K562 (cell line): ENCODE results near the gene ARHGEF12. TPM values are rescaled to one million over a fixed set of nuclear protein-coding genes. Genes with fewer than 3 reads are reported as not detected.

Experiments
- ATAC-seq: fragments of 200-7000 bp; cut with Tn5 transposase; 3 replicates; pipeline ENCODE4 v1.9.1; 2020; ENCODE audit warnings: moderate library complexity
- BruUV-seq: library from RNA; stranded (reverse); fragments of 400-500 nt; replicated peaks from 2 replicates; lab custom pipeline; 2021; lab: Mats Ljungman, UMichigan
- CTCF ChIA-PET: fragments of 300-600 bp; formaldehyde crosslinking; extraction: SDS; loops from one replicate; lab custom pipeline; 2021; ENCODE audit warnings: low intra/inter-chr PET ratio; lab: Yijun Ruan, JAX
- POLR2A ChIA-PET: fragments of 300-600, 350-650 bp; sonication (Branson Sonifier 250); formaldehyde crosslinking; extraction: SDS; loops from one replicate; lab custom pipeline; 2021; ENCODE audit warnings: antibody characterized with exemption, inconsistent platforms; lab: Yijun Ruan, JAX
- DNase-seq, 4 experiments: peaks; one replicate each; pipeline versions ENCODE4 v3.0.0 to v3.0.0-alpha.2; 2011 to 2018; ENCODE audit warnings: low spot score in 3 of 4, mixed read lengths in 3 of 4; ENCODE audit errors: extremely low read depth in 1 of 4
- FAIRE-seq: peaks from 2 replicates; lab custom pipeline; 2011; peaks lifted over from hg19 to GRCh38; lab: Jason Lieb, UNC
- H2AFZ ChIP-seq: 2 replicates; pipeline ENCODE4 v1.6.0; 2011; ENCODE audit warnings: low read depth, low read length, control low read depth, inconsistent platforms
- H3K27ac ChIP-seq: fragments of 200-600 bp; 3 replicates; pipeline ENCODE4 v1.8.0; 2011; ENCODE audit warnings: low read depth, mild to moderate bottlenecking, control low read depth, inconsistent platforms, low read length, moderate library complexity, mixed read lengths; ENCODE audit errors: extremely low read depth
- H3K27me3 ChIP-seq, 2 experiments: fragments of 300-600 bp in 1 of 2; 2 replicates in 1 of 2; 3 replicates in 1 of 2; pipeline versions ENCODE4 v1.6.0 to v1.8.0; 2011; ENCODE audit warnings: inconsistent platforms in 2 of 2, low read length in 2 of 2, mild to moderate bottlenecking in 1 of 2, mixed read lengths in 1 of 2, moderate library complexity in 1 of 2; ENCODE audit not compliant: control insufficient read depth in 2 of 2, insufficient read depth in 2 of 2
- H3K36me3 ChIP-seq: fragments of 300-600 bp; 3 replicates; pipeline ENCODE4 v1.8.0; 2011; ENCODE audit warnings: mild to moderate bottlenecking, low read length, inconsistent platforms; ENCODE audit not compliant: control insufficient read depth, insufficient read depth
- H3K4me1 ChIP-seq, 2 experiments: fragments of 200-600 bp in 1 of 2; replicated peaks in 1 of 2; 2 replicates in 1 of 2; 3 replicates in 1 of 2; pipeline versions ENCODE4 v1.5.1 to v1.8.0; 2011; ENCODE audit warnings: inconsistent platforms in 2 of 2, low read length in 2 of 2, mild to moderate bottlenecking in 1 of 2, mixed read lengths in 1 of 2, moderate library complexity in 1 of 2; ENCODE audit not compliant: control insufficient read depth in 2 of 2, insufficient read depth in 2 of 2
- H3K4me2 ChIP-seq: 2 replicates; pipeline ENCODE4 v1.6.1; 2011; ENCODE audit warnings: low read length, control low read depth, inconsistent platforms, mixed read lengths; ENCODE audit not compliant: insufficient read depth
- H3K4me3 ChIP-seq: fragments of 200-600 bp; sonication (generic), shearing (Covaris generic); 2 replicates; pipeline ENCODE4 v1.5.1; 2016; ENCODE audit warnings: control low read depth, inconsistent platforms
- H3K79me2 ChIP-seq: fragments of 200-600 bp; 3 replicates; pipeline ENCODE4 v1.8.0; 2011; ENCODE audit warnings: low read length, inconsistent platforms; ENCODE audit not compliant: control insufficient read depth, insufficient read depth
- H3K9ac ChIP-seq, 2 experiments: 2 replicates each; pipeline versions ENCODE4 v1.6.0 to v1.6.1; 2011; ENCODE audit warnings: low read depth in 2 of 2, low read length in 2 of 2, control low read depth in 1 of 2, inconsistent platforms in 1 of 2, mild to moderate bottlenecking in 1 of 2, mixed read lengths in 1 of 2; ENCODE audit not compliant: insufficient read depth in 1 of 2
- H3K9me1 ChIP-seq: one replicate; pipeline ENCODE4 v1.6.0; 2011; ENCODE audit warnings: inconsistent platforms, mild to moderate bottlenecking, low read length, moderate library complexity; ENCODE audit not compliant: control insufficient read depth, insufficient read depth
- H3K9me3 ChIP-seq: replicated peaks from 2 replicates; pipeline ENCODE4 v1.5.1; 2011; ENCODE audit warnings: low read depth, low read length, inconsistent platforms; ENCODE audit not compliant: control insufficient read depth, insufficient read depth
- H4K20me1 ChIP-seq: replicated peaks from 2 replicates; pipeline ENCODE4 v1.6.1; 2011; ENCODE audit warnings: low read length, inconsistent platforms, mixed read lengths; ENCODE audit not compliant: control insufficient read depth, insufficient read depth
- ARID4B ChIP-seq: sonication (generic); formaldehyde crosslinking; IDR thresholded peaks from 2 replicates; pipeline ENCODE4 v1.8.0; 2022; ENCODE audit warnings: mild to moderate bottlenecking, missing genetic modification reagents
- BRF1 ChIP-seq: IDR thresholded peaks from 3 replicates; pipeline ENCODE4 v1.6.1; 2011; ENCODE audit warnings: borderline replicate concordance, mild to moderate bottlenecking; ENCODE audit not compliant: insufficient read length; ENCODE audit errors: extremely low read depth
- FOXO4 ChIP-seq: fragments of 450-650 bp; formaldehyde crosslinking; IDR thresholded peaks from 2 replicates; pipeline ENCODE4 v1.4.0; 2020; ENCODE audit warnings: mild to moderate bottlenecking, moderate library complexity
- KHSRP ChIP-seq: fragments of 450-650 bp; IDR thresholded peaks from 2 replicates; pipeline ENCODE4 v1.6.1; 2017
- NUFIP1 ChIP-seq: fragments of 450-650 bp; IDR thresholded peaks from 2 replicates; pipeline ENCODE4 v1.6.1; 2018; ENCODE audit not compliant: partially characterized antibody
- POLR2AphosphoS2 ChIP-seq: IDR thresholded peaks from 2 replicates; pipeline ENCODE4 v1.6.1; 2012; ENCODE audit warnings: low read length, improper control_type of control experiment
- PREB ChIP-seq: sonication (generic); formaldehyde crosslinking; IDR thresholded peaks from 2 replicates; pipeline ENCODE4 v1.8.1; 2023; ENCODE audit warnings: mild to moderate bottlenecking, missing genetic modification reagents
- SIRT6 ChIP-seq: IDR thresholded peaks from one replicate; pipeline ENCODE4 v1.6.1; 2012; ENCODE audit warnings: low read depth, mild to moderate bottlenecking, control low read depth, inconsistent platforms, low read length, moderate library complexity
- TAF7 ChIP-seq: fragments of 450-650 bp; IDR thresholded peaks from 2 replicates; pipeline ENCODE4 v1.6.1; 2016; ENCODE audit warnings: missing genetic modification characterization, missing compliant biosample characterization
- TBL1XR1 ChIP-seq, 2 experiments: IDR thresholded peaks; 2 replicates each; pipeline ENCODE4 v1.6.1; 2012; ENCODE audit warnings: improper control_type of control experiment in 2 of 2, low read length in 2 of 2, mild to moderate bottlenecking in 1 of 2
- ZBED1 ChIP-seq: IDR thresholded peaks from 2 replicates; pipeline ENCODE4 v1.6.1; 2014
- WGBS: fragments of 100-300 bp; shearing (Covaris generic); methylation state at CpG from one replicate; pipeline ENCODE4 v1.1.6; 2016; ENCODE audit warnings: low coverage, mixed read lengths; ENCODE audit not compliant: insufficient coverage; ENCODE audit errors: missing lambda C conversion rate; 5-methylcytosine and 5-hydroxymethylcytosine counted together
- in situ Hi-C: fragments of 300-500 bp; cut with MboI; formaldehyde crosslinking; loops from 4 replicates; pipeline ENCODE4 v1.15.0; 2018; ENCODE audit warnings: inconsistent platforms, mixed read lengths
- intact Hi-C: fragments of 100-400 bp; cut with micrococcal nuclease; formaldehyde crosslinking; loops from 2 replicates; pipeline ENCODE4 v1.14.2; 2022
- polyA plus RNA-seq, 8 experiments: library from polyadenylated mRNA; depleted of rRNA in 4 of 8; stranded (reverse) in 5 of 8; unstranded in 3 of 8; fragments of >200 nt; fragmentation: Nextera tagmentation in 2 of 8; fragmentation: Illumina TruSeq in 1 of 8; extraction: Ambion mirVana in 2 of 8; extraction: Trizol in 1 of 8; gene quantifications; 2 replicates each; pipeline versions ENCODE4 v1.2.1 to v1.2.3, GENCODE V29; 2011 to 2014; ENCODE audit warnings: inconsistent platforms in 1 of 8, missing spikeins in 1 of 8
- total RNA-seq, 7 experiments: library from RNA; depleted of rRNA in 6 of 7; stranded (reverse); fragments of >200 nt in 6 of 7; fragmentation: Illumina TruSeq in 2 of 7; extraction: Trizol in 2 of 7; gene quantifications; 2 replicates each; pipeline versions ENCODE4 v1.2.1 to v1.2.3, GENCODE V29; 2011 to 2021; ENCODE audit warnings: low replicate concordance in 1 of 7

ARHGEF12 gene
- total and polyA plus RNA-seq, 9 of the 15 experiments (the other 6 are each of a cell fraction or from before 2014, with no cell fraction given): 3.5 to 51.7 (median 29.5) TPM

- POLR2A ChIA-PET: no interaction called here
- Histone ChIP-seq H3K9me1 (no peaks in the 10 kb centered on the region), H3K36me3 (peaks cover 38% of the 10 kb centered on the region), H3K27me3 (no peaks in the 10 kb centered on the region), H3K4me3 (no peak overlapping the region), H3K9me3 (no peaks in the 10 kb centered on the region), H3K4me1 (no peaks in the 10 kb centered on the region), H3K4me2 (no peak overlapping the region), H4K20me1 (no peaks in the 10 kb centered on the region)
- no TSS peak for BruUV-seq
- CTCF ChIA-PET: no interaction called here
- WGBS: 98% methylated on average over 5 of the region's 5 CpGs
- intact Hi-C loops: no loop called here
- in situ Hi-C loops: no loop called here
- TF ChIP-seq NUFIP1 (no peak), FOXO4 (no peak), TAF7 (tag) (no peak), TBL1XR1 (IDR thresholded peaks at IDR 0.05; ENCODE audit: low read length in 2 of 2) (no peak), PREB (CRISPR knock-in tag) (no peak), SIRT6 (no peak), KHSRP (no peak), ZBED1 (no peak), POLR2AphosphoS2 (no peak), BRF1 (no peak), ARID4B (no peak)
- TF ChIP-seq, all 486 proteins: peak for 0
- no peak for DNase-seq
- no peak; the same call in 2 of the 3 replicates for ATAC-seq
- no peak overlapping the region for H3K27ac ChIP-seq
- H2AFZ ChIP-seq: no peak overlapping the region
- H3K9ac ChIP-seq: no peak overlapping the region
- no peak for FAIRE-seq
- H3K79me2 ChIP-seq: no peaks in the 10 kb centered on the region
Observed at GRCh38 chr11:120486138-120486537, 149.9 kb downstream of the ARHGEF12 start.
